ENCODE results near the gene BTRC.
A peak's percentile ranks its signal among the peaks of the same experiment; 100 is the strongest.
"Not testable (repeated sequence)": the region's sequence is repeated elsewhere in the genome, so short reads cannot be mapped to it uniquely, and the experiment has no call there.

The BTRC gene

GRCh38 chr10:101388676-101389276 lies 34.8 kb downstream of the BTRC start:
- DNase-seq = no peak

GRCh38 chr10:101389532-101389931 lies 35.6 kb downstream of the BTRC start:
- DNase-seq = not testable (repeated sequence)

- DNase-seq = no peak
These were observed 36.1 kb downstream of the BTRC start for GRCh38 chr10:101389986-101390531.

GRCh38 chr10:101393378-101393777 lies 39.4 kb downstream of the BTRC start:
- no peak for DNase-seq

GRCh38 chr10:101394524-101395133 lies 40.7 kb downstream of the BTRC start:
- no peak for DNase-seq

- peak; percentile 21 for DNase-seq
These were observed 43.2 kb downstream of the BTRC start for GRCh38 chr10:101397140-101397539.

- no peak for DNase-seq
These were observed 46.6 kb downstream of the BTRC start for GRCh38 chr10:101400585-101400984.

- DNase-seq = no peak
These were observed 48.7 kb downstream of the BTRC start for GRCh38 chr10:101402711-101403110.

- no peak for DNase-seq
These were observed 49.2 kb downstream of the BTRC start for GRCh38 chr10:101403161-101403560.

- DNase-seq = no peak
These were observed 51.0 kb downstream of the BTRC start for GRCh38 chr10:101405001-101405400.

- DNase-seq = no peak
These were observed 57.6 kb downstream of the BTRC start for GRCh38 chr10:101411598-101411997.

- no peak for DNase-seq
These were observed 60.1 kb downstream of the BTRC start for GRCh38 chr10:101414034-101414433.

GRCh38 chr10:101415884-101416283 lies 61.9 kb downstream of the BTRC start:
- no peak for DNase-seq

- DNase-seq = not testable (repeated sequence)
These were observed 68.0 kb downstream of the BTRC start for GRCh38 chr10:101421967-101422366.

- DNase-seq = no peak
These were observed 71.6 kb downstream of the BTRC start for GRCh38 chr10:101425535-101425934.

- no peak for DNase-seq
These were observed 74.1 kb downstream of the BTRC start for GRCh38 chr10:101428036-101428435.

GRCh38 chr10:101429423-101429822 lies 75.5 kb downstream of the BTRC start:
- DNase-seq = no peak

GRCh38 chr10:101436302-101436701 lies 82.3 kb downstream of the BTRC start:
- DNase-seq = no peak

GRCh38 chr10:101438881-101439391 lies 85.0 kb downstream of the BTRC start:
- no peak for DNase-seq

GRCh38 chr10:101441541-101442455 lies 87.8 kb downstream of the BTRC start:
- peak; percentile 59 for DNase-seq

- no peak for DNase-seq
These were observed 88.5 kb downstream of the BTRC start for GRCh38 chr10:101442456-101442800.

GRCh38 chr10:101444058-101444898 lies 90.3 kb downstream of the BTRC start:
- DNase-seq = no peak

GRCh38 chr10:101446071-101446470 lies 92.1 kb downstream of the BTRC start:
- DNase-seq = no peak
